Panc1 (cell line): Measurements from ENCODE around the gene HMGA1. TPM values are rescaled to one million over a fixed set of nuclear protein-coding genes. Genes with fewer than 3 reads are reported as not detected.

Source experiments
- ATAC-seq: fragments of 200-7000 bp; cut with Tn5 transposase; 2 replicates; pipeline ENCODE4 v1.9.1; 2020; ENCODE audit warnings: mild to moderate bottlenecking, moderate library complexity
- BruUV-seq: library from RNA; stranded (reverse); fragments of 400-500 nt; replicated peaks from 2 replicates; lab custom pipeline; 2021; lab: Mats Ljungman, UMichigan
- CTCF ChIA-PET: fragments of 300-600 bp; sonication (Branson Sonifier 250); formaldehyde crosslinking; loops from one replicate; lab custom pipeline; 2022; ENCODE audit warnings: antibody characterized with exemption; lab: Charles Lee
- POLR2A ChIA-PET: fragments of 300-600 bp; sonication (Branson Sonifier 250); formaldehyde crosslinking; loops from one replicate; lab custom pipeline; 2022; ENCODE audit warnings: antibody characterized with exemption; lab: Charles Lee
- DNase-seq: peaks from one replicate; pipeline ENCODE4 v3.0.0-alpha.2; 2010; ENCODE audit warnings: low read depth, low spot score
- H3K27ac ChIP-seq: 2 replicates; pipeline ENCODE4 v1.5.1; 2011; ENCODE audit warnings: mild to moderate bottlenecking, low read length, inconsistent platforms
- H3K27me3 ChIP-seq: fragments of 200-500 bp; sonication (Bioruptor generic); 2 replicates; pipeline ENCODE4 v1.6.0; 2014; ENCODE audit warnings: low read length, inconsistent platforms; ENCODE audit not compliant: control insufficient read depth, insufficient read depth
- H3K36me3 ChIP-seq: fragments of 200-500 bp; sonication (Bioruptor generic); 2 replicates; pipeline ENCODE4 v1.5.1; 2014; ENCODE audit warnings: inconsistent platforms, mild to moderate bottlenecking, low read length, moderate library complexity; ENCODE audit not compliant: control insufficient read depth, insufficient read depth
- H3K4me1 ChIP-seq: 2 replicates; pipeline ENCODE4 v1.5.1; 2011; ENCODE audit warnings: inconsistent platforms, mild to moderate bottlenecking, low read length, moderate library complexity; ENCODE audit not compliant: control insufficient read depth, insufficient read depth
- H3K4me3 ChIP-seq, 2 experiments: 2 replicates each; pipeline ENCODE4 v1.5.1; 2011 to 2012; ENCODE audit warnings: low read depth in 2 of 2, low read length in 2 of 2, mild to moderate bottlenecking in 2 of 2, inconsistent platforms in 1 of 2, moderate library complexity in 1 of 2
- H3K9me3 ChIP-seq: fragments of 200-500 bp; sonication (Bioruptor generic); 2 replicates; pipeline ENCODE4 v1.5.1; 2014; ENCODE audit warnings: low read depth, mild to moderate bottlenecking, inconsistent platforms, low read length, moderate library complexity; ENCODE audit not compliant: control insufficient read depth, insufficient read depth
- POLR2AphosphoS5 ChIP-seq: IDR thresholded peaks from 2 replicates; pipeline ENCODE4 v1.6.1; 2012; ENCODE audit warnings: mild to moderate bottlenecking, low read depth, low read length, moderate library complexity
- SIN3A ChIP-seq: IDR thresholded peaks from 2 replicates; pipeline ENCODE4 v1.6.1; 2012; ENCODE audit warnings: low read depth, mild to moderate bottlenecking, low read length, moderate library complexity, borderline replicate concordance; ENCODE audit not compliant: insufficient read depth
- TCF7L2 ChIP-seq: IDR thresholded peaks from 2 replicates; pipeline ENCODE4 v1.6.1; 2011; ENCODE audit warnings: mild to moderate bottlenecking, low read depth, low read length, inconsistent platforms
- in situ Hi-C: cut with HindIII; loops from 2 replicates; pipeline ENCODE4 v1.10.0; 2016; ENCODE audit warnings: low sequenced_read_pairs, low pct_unique_long_range_greater_than_20kb
- intact Hi-C: fragments of 100-400 bp; cut with micrococcal nuclease; formaldehyde crosslinking; loops from one replicate; pipeline ENCODE4 v1.10.0; 2022; ENCODE audit not compliant: unreplicated experiment
- total RNA-seq: library from RNA; stranded (reverse); gene quantifications from one replicate; pipeline ENCODE4 v1.2.1, GENCODE V29; 2021; ENCODE audit not compliant: unreplicated experiment
- TF ChIP-seq, protein P1 (sequence below): fragments of 450-650 bp; IDR thresholded peaks from 2 replicates; pipeline ENCODE4 v1.5.1; 2017; ENCODE audit warnings: mild to moderate bottlenecking
- TF ChIP-seq, protein P2 (sequence below), 2 experiments: IDR thresholded peaks; 2 replicates each; pipeline ENCODE4 v1.6.1; 2011 to 2012; ENCODE audit warnings: low read depth in 2 of 2, control low read depth in 1 of 2, low read length in 1 of 2, mild to moderate bottlenecking in 1 of 2, moderate library complexity in 1 of 2; ENCODE audit not compliant: insufficient read depth in 1 of 2

The HMGA1 gene
- total RNA-seq, 1 experiment from 2014 or later = 444 TPM

DNA sequence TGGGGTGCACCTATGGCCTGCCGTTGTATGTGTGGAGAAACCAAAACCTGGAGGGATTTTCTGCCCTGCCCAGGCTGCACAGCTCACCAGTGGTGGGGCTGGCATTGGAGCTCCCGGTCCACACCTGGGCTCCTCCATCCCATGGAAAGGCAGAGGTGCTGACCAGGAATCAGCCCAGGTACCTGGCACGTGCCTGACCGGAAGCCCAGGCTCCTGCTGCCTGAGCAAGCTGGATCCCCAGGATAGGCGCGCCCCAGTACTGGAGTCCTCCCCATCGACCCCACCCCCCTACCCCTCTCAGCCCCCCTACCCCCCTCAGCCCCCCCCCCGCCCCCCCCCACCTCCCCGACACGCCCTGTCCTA lies 39.9 kb upstream of the HMGA1 start:
- H3K9me3 ChIP-seq = no peaks in the 10 kb centered on the region
- TF ChIP-seq TCF7L2 = no peak
- no peak for TF ChIP-seq SIN3A
- TF ChIP-seq POLR2AphosphoS5 = no peak
- TF ChIP-seq, protein P1, sequence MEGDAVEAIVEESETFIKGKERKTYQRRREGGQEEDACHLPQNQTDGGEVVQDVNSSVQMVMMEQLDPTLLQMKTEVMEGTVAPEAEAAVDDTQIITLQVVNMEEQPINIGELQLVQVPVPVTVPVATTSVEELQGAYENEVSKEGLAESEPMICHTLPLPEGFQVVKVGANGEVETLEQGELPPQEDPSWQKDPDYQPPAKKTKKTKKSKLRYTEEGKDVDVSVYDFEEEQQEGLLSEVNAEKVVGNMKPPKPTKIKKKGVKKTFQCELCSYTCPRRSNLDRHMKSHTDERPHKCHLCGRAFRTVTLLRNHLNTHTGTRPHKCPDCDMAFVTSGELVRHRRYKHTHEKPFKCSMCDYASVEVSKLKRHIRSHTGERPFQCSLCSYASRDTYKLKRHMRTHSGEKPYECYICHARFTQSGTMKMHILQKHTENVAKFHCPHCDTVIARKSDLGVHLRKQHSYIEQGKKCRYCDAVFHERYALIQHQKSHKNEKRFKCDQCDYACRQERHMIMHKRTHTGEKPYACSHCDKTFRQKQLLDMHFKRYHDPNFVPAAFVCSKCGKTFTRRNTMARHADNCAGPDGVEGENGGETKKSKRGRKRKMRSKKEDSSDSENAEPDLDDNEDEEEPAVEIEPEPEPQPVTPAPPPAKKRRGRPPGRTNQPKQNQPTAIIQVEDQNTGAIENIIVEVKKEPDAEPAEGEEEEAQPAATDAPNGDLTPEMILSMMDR = no peak
- TF ChIP-seq, protein P2, sequence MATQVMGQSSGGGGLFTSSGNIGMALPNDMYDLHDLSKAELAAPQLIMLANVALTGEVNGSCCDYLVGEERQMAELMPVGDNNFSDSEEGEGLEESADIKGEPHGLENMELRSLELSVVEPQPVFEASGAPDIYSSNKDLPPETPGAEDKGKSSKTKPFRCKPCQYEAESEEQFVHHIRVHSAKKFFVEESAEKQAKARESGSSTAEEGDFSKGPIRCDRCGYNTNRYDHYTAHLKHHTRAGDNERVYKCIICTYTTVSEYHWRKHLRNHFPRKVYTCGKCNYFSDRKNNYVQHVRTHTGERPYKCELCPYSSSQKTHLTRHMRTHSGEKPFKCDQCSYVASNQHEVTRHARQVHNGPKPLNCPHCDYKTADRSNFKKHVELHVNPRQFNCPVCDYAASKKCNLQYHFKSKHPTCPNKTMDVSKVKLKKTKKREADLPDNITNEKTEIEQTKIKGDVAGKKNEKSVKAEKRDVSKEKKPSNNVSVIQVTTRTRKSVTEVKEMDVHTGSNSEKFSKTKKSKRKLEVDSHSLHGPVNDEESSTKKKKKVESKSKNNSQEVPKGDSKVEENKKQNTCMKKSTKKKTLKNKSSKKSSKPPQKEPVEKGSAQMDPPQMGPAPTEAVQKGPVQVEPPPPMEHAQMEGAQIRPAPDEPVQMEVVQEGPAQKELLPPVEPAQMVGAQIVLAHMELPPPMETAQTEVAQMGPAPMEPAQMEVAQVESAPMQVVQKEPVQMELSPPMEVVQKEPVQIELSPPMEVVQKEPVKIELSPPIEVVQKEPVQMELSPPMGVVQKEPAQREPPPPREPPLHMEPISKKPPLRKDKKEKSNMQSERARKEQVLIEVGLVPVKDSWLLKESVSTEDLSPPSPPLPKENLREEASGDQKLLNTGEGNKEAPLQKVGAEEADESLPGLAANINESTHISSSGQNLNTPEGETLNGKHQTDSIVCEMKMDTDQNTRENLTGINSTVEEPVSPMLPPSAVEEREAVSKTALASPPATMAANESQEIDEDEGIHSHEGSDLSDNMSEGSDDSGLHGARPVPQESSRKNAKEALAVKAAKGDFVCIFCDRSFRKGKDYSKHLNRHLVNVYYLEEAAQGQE (IDR thresholded peaks at IDR 0.05; ENCODE audit: insufficient read depth in 1 of 2, low read depth in 2 of 2, low read length in 1 of 2) = no peak
- H3K4me1 ChIP-seq = no peaks in the 10 kb centered on the region
- BruUV-seq = no TSS peak
- H3K36me3 ChIP-seq = no peaks in the 10 kb centered on the region
- DNase-seq = no peak
- intact Hi-C loops (loop anchor here (5.0 kb wide), 1 partner anchor 45 kb away; no protein-coding TSS in a partner anchor), in situ Hi-C loops (no loop called here)
- POLR2A ChIA-PET = interaction anchor here (0.6 kb wide), 1 partner anchor 14 kb away, joined by 5 read pairs; no protein-coding TSS in a partner anchor
- H3K27me3 ChIP-seq = no peaks in the 10 kb centered on the region
- H3K27ac ChIP-seq = no peak overlapping the region; the same call in 1 of the 2 replicates
- no peak; the same call in 1 of the 2 replicates for ATAC-seq
- CTCF ChIA-PET = interaction anchor here (0.5 to 1.7 kb wide), 3 partner anchors 28 to 51 kb away, joined by 3 to 21 read pairs (median 5); partner anchors contain the start of gene SMIM29
- H3K4me3 ChIP-seq = peak overlapping the region; percentile 31 to 56

DNA sequence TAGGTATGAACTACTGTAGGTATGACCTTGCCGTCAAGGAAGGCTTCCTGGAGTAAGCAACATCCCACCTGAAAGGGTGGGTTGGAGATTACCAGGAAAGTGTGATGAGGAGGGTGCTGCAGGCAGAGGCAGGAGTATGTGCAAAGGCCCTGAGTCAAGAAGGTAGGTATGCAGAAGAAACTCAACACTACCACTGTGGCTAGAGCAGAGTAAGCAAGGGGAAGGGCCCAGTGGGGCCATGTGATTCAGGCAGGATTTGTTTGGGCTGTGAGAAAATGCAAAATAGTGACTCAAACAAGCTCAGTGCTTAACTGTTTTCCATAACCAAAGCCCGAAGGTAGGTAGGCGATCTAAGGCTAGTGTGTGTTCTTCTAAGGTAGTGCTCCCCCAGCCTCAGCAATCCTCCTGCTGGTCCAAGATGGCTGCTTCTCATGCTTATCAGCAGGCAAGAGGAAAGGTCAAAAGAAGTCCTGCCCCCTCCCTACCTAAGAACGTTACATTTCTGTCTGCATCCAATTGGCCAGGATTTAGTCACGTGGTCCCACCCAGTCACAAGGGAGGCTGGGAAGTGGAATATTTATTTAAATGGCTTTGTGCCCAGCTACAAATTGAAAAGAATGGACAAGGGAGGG lies 36.2 kb upstream of the HMGA1 start:
- DNase-seq (no peak), ATAC-seq (no peak)
- no peak for TF ChIP-seq TCF7L2
- no peak for TF ChIP-seq POLR2AphosphoS5
- TF ChIP-seq, protein P1 = no peak
- TF ChIP-seq, protein P2 (IDR thresholded peaks at IDR 0.05; ENCODE audit: insufficient read depth in 1 of 2, low read depth in 2 of 2, low read length in 1 of 2) = no peak
- TF ChIP-seq SIN3A = no peak
- in situ Hi-C loops (no loop called here), intact Hi-C loops (no loop called here)
- H3K36me3 ChIP-seq = no peaks in the 10 kb centered on the region
- no peaks in the 10 kb centered on the region for H3K27me3 ChIP-seq
- CTCF ChIA-PET = no interaction called here
- BruUV-seq = no TSS peak
- H3K27ac ChIP-seq = no peak overlapping the region
- H3K9me3 ChIP-seq = no peaks in the 10 kb centered on the region
- no peak overlapping the region for H3K4me3 ChIP-seq
- no peaks in the 10 kb centered on the region for H3K4me1 ChIP-seq
- POLR2A ChIA-PET = no interaction called here
